K562 (cell line): ENCODE measurements around the gene ST3GAL3. TPM values are rescaled to one million over a fixed set of nuclear protein-coding genes. Genes with fewer than 3 reads are reported as not detected.

Source experiments
- ATAC-seq: fragments of 200-7000 bp; cut with Tn5 transposase; 3 replicates; pipeline ENCODE4 v1.9.1; 2020; ENCODE audit warnings: moderate library complexity
- BruUV-seq: library from RNA; stranded (reverse); fragments of 400-500 nt; replicated peaks from 2 replicates; lab custom pipeline; 2021; lab: Mats Ljungman, UMichigan
- CTCF ChIA-PET: fragments of 300-600 bp; formaldehyde crosslinking; extraction: SDS; loops from one replicate; lab custom pipeline; 2021; ENCODE audit warnings: low intra/inter-chr PET ratio; lab: Yijun Ruan, JAX
- POLR2A ChIA-PET: fragments of 300-600, 350-650 bp; sonication (Branson Sonifier 250); formaldehyde crosslinking; extraction: SDS; loops from one replicate; lab custom pipeline; 2021; ENCODE audit warnings: antibody characterized with exemption, inconsistent platforms; lab: Yijun Ruan, JAX
- DNase-seq, 4 experiments: peaks; one replicate each; pipeline versions ENCODE4 v3.0.0 to v3.0.0-alpha.2; 2011 to 2018; ENCODE audit warnings: low spot score in 3 of 4, mixed read lengths in 3 of 4; ENCODE audit errors: extremely low read depth in 1 of 4
- FAIRE-seq: peaks from 2 replicates; lab custom pipeline; 2011; peaks lifted over from hg19 to GRCh38; lab: Jason Lieb, UNC
- H2AFZ ChIP-seq: 2 replicates; pipeline ENCODE4 v1.6.0; 2011; ENCODE audit warnings: low read depth, low read length, control low read depth, inconsistent platforms
- H3K27ac ChIP-seq: fragments of 200-600 bp; 3 replicates; pipeline ENCODE4 v1.8.0; 2011; ENCODE audit warnings: low read depth, mild to moderate bottlenecking, control low read depth, inconsistent platforms, low read length, moderate library complexity, mixed read lengths; ENCODE audit errors: extremely low read depth
- H3K27me3 ChIP-seq, 2 experiments: fragments of 300-600 bp in 1 of 2; 2 replicates in 1 of 2; 3 replicates in 1 of 2; pipeline versions ENCODE4 v1.6.0 to v1.8.0; 2011; ENCODE audit warnings: inconsistent platforms in 2 of 2, low read length in 2 of 2, mild to moderate bottlenecking in 1 of 2, mixed read lengths in 1 of 2, moderate library complexity in 1 of 2; ENCODE audit not compliant: control insufficient read depth in 2 of 2, insufficient read depth in 2 of 2
- H3K36me3 ChIP-seq: fragments of 300-600 bp; 3 replicates; pipeline ENCODE4 v1.8.0; 2011; ENCODE audit warnings: mild to moderate bottlenecking, low read length, inconsistent platforms; ENCODE audit not compliant: control insufficient read depth, insufficient read depth
- H3K4me1 ChIP-seq, 2 experiments: fragments of 200-600 bp in 1 of 2; replicated peaks in 1 of 2; 2 replicates in 1 of 2; 3 replicates in 1 of 2; pipeline versions ENCODE4 v1.5.1 to v1.8.0; 2011; ENCODE audit warnings: inconsistent platforms in 2 of 2, low read length in 2 of 2, mild to moderate bottlenecking in 1 of 2, mixed read lengths in 1 of 2, moderate library complexity in 1 of 2; ENCODE audit not compliant: control insufficient read depth in 2 of 2, insufficient read depth in 2 of 2
- H3K4me2 ChIP-seq: 2 replicates; pipeline ENCODE4 v1.6.1; 2011; ENCODE audit warnings: low read length, control low read depth, inconsistent platforms, mixed read lengths; ENCODE audit not compliant: insufficient read depth
- H3K4me3 ChIP-seq: fragments of 200-600 bp; sonication (generic), shearing (Covaris generic); 2 replicates; pipeline ENCODE4 v1.5.1; 2016; ENCODE audit warnings: control low read depth, inconsistent platforms
- H3K79me2 ChIP-seq: fragments of 200-600 bp; 3 replicates; pipeline ENCODE4 v1.8.0; 2011; ENCODE audit warnings: low read length, inconsistent platforms; ENCODE audit not compliant: control insufficient read depth, insufficient read depth
- H3K9ac ChIP-seq, 2 experiments: 2 replicates each; pipeline versions ENCODE4 v1.6.0 to v1.6.1; 2011; ENCODE audit warnings: low read depth in 2 of 2, low read length in 2 of 2, control low read depth in 1 of 2, inconsistent platforms in 1 of 2, mild to moderate bottlenecking in 1 of 2, mixed read lengths in 1 of 2; ENCODE audit not compliant: insufficient read depth in 1 of 2
- H3K9me1 ChIP-seq: one replicate; pipeline ENCODE4 v1.6.0; 2011; ENCODE audit warnings: inconsistent platforms, mild to moderate bottlenecking, low read length, moderate library complexity; ENCODE audit not compliant: control insufficient read depth, insufficient read depth
- H3K9me3 ChIP-seq: replicated peaks from 2 replicates; pipeline ENCODE4 v1.5.1; 2011; ENCODE audit warnings: low read depth, low read length, inconsistent platforms; ENCODE audit not compliant: control insufficient read depth, insufficient read depth
- H4K20me1 ChIP-seq: replicated peaks from 2 replicates; pipeline ENCODE4 v1.6.1; 2011; ENCODE audit warnings: low read length, inconsistent platforms, mixed read lengths; ENCODE audit not compliant: control insufficient read depth, insufficient read depth
- ARHGAP35 ChIP-seq: fragments of 450-650 bp; IDR thresholded peaks from 2 replicates; pipeline ENCODE4 v1.6.1; 2018; ENCODE audit not compliant: partially characterized antibody
- EP400 ChIP-seq: fragments of 450-650 bp; IDR thresholded peaks from 2 replicates; pipeline ENCODE4 v1.6.1; 2017; ENCODE audit warnings: antibody characterized with exemption, mild to moderate bottlenecking, moderate library complexity
- KLF16 ChIP-seq: IDR thresholded peaks from 2 replicates; pipeline ENCODE4 v1.6.1; 2016; ENCODE audit warnings: antibody characterized with exemption
- MCM2 ChIP-seq: fragments of 450-650 bp; IDR thresholded peaks from 2 replicates; pipeline ENCODE4 v1.6.1; 2017; ENCODE audit warnings: low read depth, mild to moderate bottlenecking
- MIER1 ChIP-seq: fragments of 450-650 bp; IDR thresholded peaks from 2 replicates; pipeline ENCODE4 v1.6.1; 2016; ENCODE audit warnings: antibody characterized with exemption, mild to moderate bottlenecking, low read depth
- NR4A1 ChIP-seq, 2 experiments: fragments of 250-450 bp in 1 of 2; fragments of 450-650 bp in 1 of 2; sonication (Bioruptor Pico) in 1 of 2; IDR thresholded peaks; 2 replicates each; pipeline versions ENCODE4 v1.4.0 to v1.6.1; 2016 to 2020; ENCODE audit warnings: mild to moderate bottlenecking in 2 of 2, missing compliant biosample characterization in 1 of 2, missing genetic modification characterization in 1 of 2, moderate library complexity in 1 of 2
- POLR2AphosphoS5 ChIP-seq: IDR thresholded peaks from 2 replicates; pipeline ENCODE4 v1.6.1; 2011; ENCODE audit warnings: mild to moderate bottlenecking, low read depth, low read length, moderate library complexity; ENCODE audit not compliant: control insufficient read depth, insufficient read depth
- POLR3A ChIP-seq: IDR thresholded peaks from 2 replicates; pipeline ENCODE4 v1.6.1; 2011; ENCODE audit warnings: borderline replicate concordance, mild to moderate bottlenecking, moderate library complexity; ENCODE audit not compliant: insufficient read length, insufficient read depth; ENCODE audit errors: extremely low read depth
- PURB ChIP-seq: sonication (generic); formaldehyde crosslinking; IDR thresholded peaks from 2 replicates; pipeline ENCODE4 v1.9.0; 2021; ENCODE audit warnings: low read depth, mild to moderate bottlenecking, missing genetic modification reagents
- PYGO2 ChIP-seq: fragments of 450-650 bp; IDR thresholded peaks from 2 replicates; pipeline ENCODE4 v1.6.1; 2016; ENCODE audit warnings: mild to moderate bottlenecking, missing genetic modification characterization, moderate library complexity, missing compliant biosample characterization
- SFPQ ChIP-seq: fragments of 200-400 bp; formaldehyde crosslinking; IDR thresholded peaks from 2 replicates; pipeline ENCODE4 v1.6.1; 2017; ENCODE audit warnings: mild to moderate bottlenecking, low read depth, low read length, moderate library complexity
- SNRNP70 ChIP-seq: fragments of 200-400 bp; formaldehyde crosslinking; optimal IDR thresholded peaks from 2 replicates; pipeline ENCODE3; 2017; ENCODE audit warnings: low read depth, low read length
- TAF1 ChIP-seq: IDR thresholded peaks from 2 replicates; pipeline ENCODE4 v1.6.1; 2011; ENCODE audit warnings: mild to moderate bottlenecking, low read length, moderate library complexity; ENCODE audit not compliant: insufficient read depth, control insufficient read depth, severe bottlenecking; ENCODE audit errors: extremely low read depth
- TAL1 ChIP-seq: fragments of 450-650 bp; IDR thresholded peaks from 2 replicates; pipeline ENCODE4 v1.6.1; 2016; ENCODE audit warnings: mild to moderate bottlenecking
- TFAP4 ChIP-seq: sonication (generic); formaldehyde crosslinking; IDR thresholded peaks from 2 replicates; pipeline ENCODE4 v1.8.0; 2022; ENCODE audit warnings: missing genetic modification reagents, mild to moderate bottlenecking, moderate library complexity, borderline replicate concordance
- ZBTB12 ChIP-seq: fragments of 250-450 bp; sonication (Bioruptor Pico); IDR thresholded peaks from 2 replicates; pipeline ENCODE4 v1.4.0; 2020
- ZNF551 ChIP-seq: fragments of 250-450 bp; sonication (Bioruptor Pico); IDR thresholded peaks from 2 replicates; pipeline ENCODE4 v1.5.0; 2021; ENCODE audit warnings: mild to moderate bottlenecking, moderate library complexity
- WGBS: fragments of 100-300 bp; shearing (Covaris generic); methylation state at CpG from one replicate; pipeline ENCODE4 v1.1.6; 2016; ENCODE audit warnings: low coverage, mixed read lengths; ENCODE audit not compliant: insufficient coverage; ENCODE audit errors: missing lambda C conversion rate; 5-methylcytosine and 5-hydroxymethylcytosine counted together
- in situ Hi-C: fragments of 300-500 bp; cut with MboI; formaldehyde crosslinking; loops from 4 replicates; pipeline ENCODE4 v1.15.0; 2018; ENCODE audit warnings: inconsistent platforms, mixed read lengths
- intact Hi-C: fragments of 100-400 bp; cut with micrococcal nuclease; formaldehyde crosslinking; loops from 2 replicates; pipeline ENCODE4 v1.14.2; 2022
- polyA plus RNA-seq, 8 experiments: library from polyadenylated mRNA; depleted of rRNA in 4 of 8; stranded (reverse) in 5 of 8; unstranded in 3 of 8; fragments of >200 nt; fragmentation: Nextera tagmentation in 2 of 8; fragmentation: Illumina TruSeq in 1 of 8; extraction: Ambion mirVana in 2 of 8; extraction: Trizol in 1 of 8; gene quantifications; 2 replicates each; pipeline versions ENCODE4 v1.2.1 to v1.2.3, GENCODE V29; 2011 to 2014; ENCODE audit warnings: inconsistent platforms in 1 of 8, missing spikeins in 1 of 8
- total RNA-seq, 7 experiments: library from RNA; depleted of rRNA in 6 of 7; stranded (reverse); fragments of >200 nt in 6 of 7; fragmentation: Illumina TruSeq in 2 of 7; extraction: Trizol in 2 of 7; gene quantifications; 2 replicates each; pipeline versions ENCODE4 v1.2.1 to v1.2.3, GENCODE V29; 2011 to 2021; ENCODE audit warnings: low replicate concordance in 1 of 7

The ST3GAL3 gene
- total and polyA plus RNA-seq, 9 of the 15 experiments (the other 6 are each of a cell fraction or from before 2014, with no cell fraction given): 1.2 to 18.9 (median 11.0) TPM

GRCh38 chr1:43711524-43712386 lies 4.4 kb downstream of the ST3GAL3 start:
- FAIRE-seq: no peak
- no TSS peak for BruUV-seq
- CTCF ChIA-PET: no interaction called here
- TF ChIP-seq POLR3A (no peak), MCM2 (no peak), PYGO2 (no peak), ZNF551 (CRISPR knock-in tag) (no peak), POLR2AphosphoS5 (no peak), TAF1 (no peak), MIER1 (no peak), ARHGAP35 (no peak), TFAP4 (CRISPR knock-in tag) (no peak), TAL1 (no peak), NR4A1 (CRISPR knock-in tag; IDR thresholded peaks at IDR 0.05) (no peak), NR4A1 (tag; IDR thresholded peaks at IDR 0.05) (no peak), PURB (CRISPR knock-in tag) (no peak), KLF16 (no peak), SNRNP70 (no peak), EP400 (no peak), SFPQ (no peak), ZBTB12 (no peak)

More at GRCh38 chr1:43711524-43712386, 4.4 kb downstream of the ST3GAL3 start:
- in situ Hi-C loops: no loop called here
- POLR2A ChIA-PET: interaction anchor here (1.2 kb wide), 1 partner anchor 24 kb away, joined by 3 read pairs; no protein-coding TSS in a partner anchor
- Histone ChIP-seq H2AFZ (no peak overlapping the region), H3K79me2 (peaks cover 48% of the 10 kb centered on the region), H3K4me1 (peaks cover 7 to 9% of the 10 kb centered on the region in 2 experiments; a peak in 4 of 5 replicates), H3K9me1 (no peaks in the 10 kb centered on the region), H3K36me3 (peaks cover 39% of the 10 kb centered on the region; the same call in 2 of the 3 replicates), H3K27ac (no peak overlapping the region), H4K20me1 (no peaks in the 10 kb centered on the region), H3K4me3 (no peak overlapping the region), H3K9me3 (no peaks in the 10 kb centered on the region), H3K4me2 (no peak overlapping the region), H3K27me3 (no peaks in the 10 kb centered on the region), H3K9ac (no peak overlapping the region)
- intact Hi-C loops: no loop called here
- WGBS: 95% methylated on average over 3 of the region's 3 CpGs
- no peak for DNase-seq
- no peak for ATAC-seq
